Glomerular endothelial cell (primary cell): ENCODE measurements around the gene PPP2R5C. TPM values are rescaled to one million over a fixed set of nuclear protein-coding genes. Genes with fewer than 3 reads are reported as not detected.
A peak's percentile ranks its signal among the peaks of the same experiment; 100 is the strongest.
"Not testable (repeated sequence)": the region's sequence is repeated elsewhere in the genome, so short reads cannot be mapped to it uniquely, and the experiment has no call there.

Source experiments
- DNase-seq: peaks from one replicate; pipeline ENCODE4 v3.0.0-alpha.2; 2011; ENCODE audit warnings: low read depth, low spot score; ENCODE audit errors: extremely low read depth
- total RNA-seq: library from RNA; depleted of rRNA; stranded (reverse); fragments of >200 nt; gene quantifications from 2 replicates; pipeline ENCODE4 v1.2.3, GENCODE V29; 2015

The PPP2R5C gene
- total RNA-seq, 1 donor from 2014 or later: 66.9 TPM

DNA sequence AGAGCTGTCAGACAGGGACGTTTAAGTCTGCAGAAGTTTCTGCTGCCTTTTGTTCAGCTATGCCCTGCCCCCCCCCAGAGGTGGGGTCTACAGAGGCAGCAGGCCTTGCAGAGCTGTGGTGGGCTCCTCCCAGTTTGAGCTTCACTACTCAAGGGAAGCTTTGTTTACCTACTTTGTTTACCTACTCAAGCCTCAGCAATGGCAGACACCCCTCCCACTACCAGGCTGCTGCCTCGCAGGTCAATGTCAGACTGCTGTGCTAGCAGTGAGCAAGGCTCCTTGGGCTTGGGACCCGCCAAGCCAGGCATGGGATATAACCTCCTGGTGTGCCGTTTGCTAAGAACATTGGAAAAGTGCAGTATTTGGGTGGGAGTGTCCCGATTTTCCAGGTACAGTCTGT is 11.8 kb upstream of the PPP2R5C start:
- DNase-seq: not testable (repeated sequence)

DNA sequence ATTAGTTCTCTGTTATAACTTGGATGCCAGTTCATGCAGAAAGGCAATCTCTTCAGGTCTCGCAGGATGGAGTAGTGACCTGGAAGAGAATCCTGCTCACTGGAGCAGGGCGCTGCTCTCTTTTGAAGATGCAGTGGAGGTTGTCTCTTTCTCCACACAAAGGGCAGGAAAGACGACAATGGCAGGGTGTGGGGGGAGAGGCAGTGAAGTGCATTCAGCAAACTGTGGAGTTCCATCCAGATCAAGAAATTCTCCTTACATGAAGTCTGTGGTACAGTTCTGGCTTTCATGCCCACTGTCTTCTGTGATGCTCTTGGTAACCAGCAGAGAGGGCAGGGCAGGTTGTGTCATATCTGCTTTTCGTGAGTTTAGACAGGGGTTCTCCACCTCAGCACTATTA is 6.6 kb upstream of the PPP2R5C start:
- DNase-seq: no peak

DNA sequence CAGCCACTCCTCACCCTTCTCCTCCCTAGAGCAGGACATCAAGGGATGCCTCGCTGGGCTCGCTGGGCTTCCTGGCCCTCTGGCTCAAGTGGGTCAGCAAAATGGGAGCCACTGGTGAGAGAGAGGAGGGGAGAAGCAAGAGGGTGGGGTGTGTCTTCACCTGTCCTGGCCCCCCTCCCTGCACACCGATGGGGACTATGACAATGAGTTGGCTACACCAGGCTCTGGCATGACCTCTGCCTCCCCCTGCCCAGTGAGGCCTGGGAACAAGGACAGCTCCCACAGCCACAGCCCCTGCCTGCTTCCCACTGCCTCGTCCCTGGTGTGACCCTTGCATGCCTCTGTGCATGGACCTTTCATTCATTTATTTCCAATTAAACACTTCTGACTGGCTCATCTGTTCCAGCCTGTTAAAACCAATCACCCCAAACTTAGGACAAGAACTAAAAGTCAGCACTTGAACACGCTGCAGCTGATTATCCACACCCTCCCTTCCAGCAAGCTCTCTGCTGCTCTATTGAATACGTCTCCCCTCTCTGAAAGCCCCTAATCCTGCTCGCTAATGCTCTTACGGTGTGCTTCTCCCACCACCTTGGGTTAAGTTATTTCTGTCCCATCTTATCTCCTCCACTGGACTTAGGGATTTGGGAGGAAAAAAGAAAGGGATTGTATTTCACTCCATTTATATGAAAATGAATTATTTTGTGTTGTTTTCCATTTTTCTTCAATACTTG is 5.8 kb upstream of the PPP2R5C start:
- no peak for DNase-seq

DNA sequence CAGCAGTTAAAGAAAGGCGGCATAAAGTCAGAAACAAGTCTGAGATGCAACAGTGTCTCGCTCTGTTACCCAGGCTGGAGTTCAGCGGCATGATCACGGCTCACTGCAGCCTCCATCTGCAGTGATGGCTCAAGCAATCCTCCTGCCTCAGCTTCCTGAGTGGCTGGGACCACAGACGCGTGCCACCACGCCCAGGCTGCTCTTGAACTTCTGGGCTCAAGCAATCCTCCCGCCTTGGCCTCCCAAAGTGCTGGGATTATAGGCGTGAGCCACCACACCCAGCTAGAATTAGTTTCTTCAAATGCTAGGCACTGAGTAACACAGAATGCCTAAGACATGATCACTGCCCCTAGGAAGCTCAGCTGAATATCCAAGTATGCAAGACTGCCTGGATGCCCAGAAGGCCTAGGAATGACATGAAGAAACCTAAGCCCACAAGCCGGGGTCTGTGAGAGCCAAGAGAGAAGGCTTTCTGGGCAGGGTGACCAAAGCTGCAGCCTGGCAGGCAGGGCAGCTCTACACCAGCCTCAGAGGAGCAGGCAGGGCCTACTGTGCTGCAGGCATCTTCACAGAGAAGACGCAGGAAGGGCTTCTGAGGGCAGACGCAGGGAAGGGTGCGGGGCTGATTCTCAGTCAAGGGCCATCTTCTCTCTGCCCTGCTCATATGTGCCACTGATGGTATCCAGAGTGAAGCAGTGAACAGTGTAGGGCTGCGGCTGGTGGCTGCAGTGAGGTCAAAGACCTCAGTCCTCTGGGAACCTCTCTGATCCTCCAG is 4.3 kb upstream of the PPP2R5C start:
- no peak for DNase-seq

DNA sequence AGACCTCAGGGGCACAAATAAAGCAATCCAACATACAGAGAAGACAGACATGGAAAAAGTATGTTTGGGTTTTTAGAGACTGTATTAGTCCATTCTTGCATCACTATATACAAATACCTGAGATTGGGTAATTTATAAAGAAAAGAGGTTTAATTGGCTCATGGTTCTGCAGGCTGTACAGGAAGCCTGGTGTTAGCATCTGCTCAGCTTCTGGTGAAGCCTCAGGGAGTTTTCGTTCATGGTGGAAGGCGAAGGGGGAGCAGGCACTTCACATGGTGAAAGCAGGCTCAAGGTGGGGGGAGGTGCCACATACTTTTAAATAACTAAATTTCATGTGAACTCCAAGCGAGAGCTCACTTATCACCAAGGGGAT is 3.7 kb upstream of the PPP2R5C start:
- DNase-seq: no peak

DNA sequence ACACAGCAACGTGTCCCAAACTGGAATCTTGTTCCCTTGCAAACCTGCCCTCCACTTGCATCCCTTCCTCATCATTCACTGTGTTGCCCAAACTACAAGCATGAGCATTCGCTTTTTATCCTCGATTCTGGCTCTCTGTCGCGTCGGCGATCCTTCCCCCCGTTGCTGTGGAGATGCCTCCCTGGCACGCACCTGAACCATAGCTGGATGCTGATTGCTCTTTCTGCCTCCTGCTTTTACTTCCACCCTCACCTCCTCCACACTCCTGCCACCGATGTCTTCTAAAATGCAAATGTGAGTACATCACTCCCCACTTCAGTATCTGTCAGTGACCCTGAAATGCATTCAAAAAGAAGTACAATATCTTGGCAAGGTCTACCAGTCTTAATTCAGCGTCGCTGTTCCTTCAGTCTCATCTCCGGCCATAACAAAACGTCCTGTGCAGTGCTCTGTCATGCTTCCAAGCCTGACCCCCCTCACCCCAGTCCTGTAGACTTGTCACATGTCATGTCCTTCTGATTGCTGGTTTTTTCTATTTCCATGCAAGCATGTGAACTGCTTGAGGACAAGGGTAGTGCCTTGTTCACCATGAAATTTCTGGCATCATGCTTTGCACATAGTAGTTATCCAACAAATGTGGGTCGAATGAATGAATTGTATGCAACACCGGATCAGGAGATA is 2.5 kb upstream of the PPP2R5C start:
- DNase-seq: no peak

DNA sequence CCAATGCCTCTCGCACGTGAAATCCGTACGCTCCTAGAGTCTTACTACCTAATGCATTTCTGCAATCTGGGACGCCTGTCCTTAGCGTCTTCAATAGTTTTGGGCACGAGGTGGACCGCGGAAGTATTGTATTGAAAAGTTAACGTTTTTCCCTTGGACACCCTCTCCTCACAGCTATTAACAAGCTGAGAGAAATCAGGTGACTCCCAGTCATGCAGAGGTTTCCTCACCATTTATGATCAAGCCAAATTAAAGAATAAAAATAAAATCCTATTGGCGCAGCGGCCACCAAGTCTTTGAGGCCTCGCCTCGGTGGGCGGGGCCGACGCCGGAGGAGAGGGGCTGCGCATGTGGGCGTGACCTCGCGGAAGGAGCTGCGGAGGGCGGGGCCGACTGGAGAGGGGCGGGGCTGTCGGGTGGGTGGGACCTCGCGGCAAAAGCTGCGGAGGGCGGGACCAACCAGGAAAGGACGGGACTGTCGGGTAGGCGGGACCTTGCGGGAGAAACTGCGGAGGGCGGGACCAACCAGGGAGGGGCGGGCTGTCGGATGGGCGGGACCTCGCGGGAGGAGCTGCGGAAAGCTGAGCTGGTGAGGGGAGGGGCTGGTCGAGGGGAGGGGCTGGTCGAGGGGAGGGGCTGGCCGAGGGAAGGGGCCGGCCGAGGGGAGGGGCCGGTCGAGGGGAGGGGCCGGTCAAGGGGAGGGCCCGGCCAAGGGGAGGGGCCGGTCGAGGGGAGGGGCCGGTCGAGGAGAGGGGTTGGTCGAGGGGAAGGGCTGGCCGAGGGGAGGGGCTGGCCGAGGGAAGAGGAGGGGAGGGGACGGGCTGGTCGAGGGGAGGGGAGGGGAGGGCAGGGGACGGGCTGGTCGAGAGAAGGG is 1.1 kb upstream of the PPP2R5C start:
- DNase-seq: peak; percentile 55

DNA sequence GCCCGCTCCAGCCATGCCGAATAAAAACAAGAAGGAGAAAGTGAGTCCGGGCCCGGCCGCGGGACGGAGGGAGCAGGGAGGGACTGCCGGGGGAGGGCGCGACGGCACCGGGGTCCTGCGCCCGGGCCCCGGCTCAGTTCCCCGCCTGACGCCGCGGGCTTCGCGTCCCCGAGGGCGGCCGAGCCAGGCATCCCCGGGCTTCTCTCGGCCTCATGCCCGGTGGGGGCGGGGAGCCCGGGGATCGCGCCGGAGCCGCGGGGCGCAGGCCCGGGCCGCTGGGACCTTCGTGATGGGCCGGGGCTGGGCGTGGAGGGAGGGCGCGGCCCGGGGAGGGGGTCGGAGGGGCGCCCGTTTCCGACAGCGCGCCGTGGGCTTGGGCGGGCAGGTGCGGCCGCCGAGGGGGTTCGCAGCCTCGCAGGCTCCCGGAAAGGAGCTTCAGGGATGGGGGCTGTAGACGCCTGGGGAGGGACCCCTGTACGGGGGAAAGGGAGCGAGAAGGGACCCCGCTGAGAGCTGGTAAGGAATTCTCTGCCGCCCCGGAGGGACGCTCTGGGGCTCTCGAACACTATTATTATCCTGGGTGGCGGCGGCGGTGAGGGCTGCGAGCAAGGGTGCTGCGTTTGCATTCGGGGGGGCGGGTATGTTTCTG is 496 bp downstream of the PPP2R5C start:
- no peak for DNase-seq

DNA sequence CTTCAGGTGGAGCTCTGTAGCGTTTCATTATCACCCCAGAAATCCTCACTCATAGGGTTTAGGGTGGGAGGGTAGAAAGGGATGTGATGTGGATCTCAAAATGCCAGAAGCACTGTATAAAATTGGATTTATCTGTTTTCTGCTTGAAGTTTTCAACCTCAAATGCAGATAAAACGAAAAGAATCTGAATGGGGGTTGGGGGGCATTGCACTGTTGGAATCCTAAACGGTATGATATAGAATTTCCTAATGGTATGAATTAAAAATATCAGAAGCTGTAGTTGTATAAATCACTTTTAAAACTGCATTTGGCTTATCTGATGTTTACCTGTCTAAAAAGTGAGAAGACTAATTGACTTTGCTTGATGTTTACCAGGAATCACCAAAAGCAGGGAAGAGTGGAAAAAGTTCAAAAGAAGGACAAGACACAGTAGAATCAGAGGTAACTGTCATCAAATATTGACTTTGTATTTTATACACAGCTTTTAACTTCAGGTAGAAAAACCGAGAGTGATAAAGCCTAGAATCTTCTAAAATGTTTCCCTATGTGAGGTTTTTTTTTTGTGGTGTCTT is 1.1 kb downstream of the PPP2R5C start:
- no peak for DNase-seq

DNA sequence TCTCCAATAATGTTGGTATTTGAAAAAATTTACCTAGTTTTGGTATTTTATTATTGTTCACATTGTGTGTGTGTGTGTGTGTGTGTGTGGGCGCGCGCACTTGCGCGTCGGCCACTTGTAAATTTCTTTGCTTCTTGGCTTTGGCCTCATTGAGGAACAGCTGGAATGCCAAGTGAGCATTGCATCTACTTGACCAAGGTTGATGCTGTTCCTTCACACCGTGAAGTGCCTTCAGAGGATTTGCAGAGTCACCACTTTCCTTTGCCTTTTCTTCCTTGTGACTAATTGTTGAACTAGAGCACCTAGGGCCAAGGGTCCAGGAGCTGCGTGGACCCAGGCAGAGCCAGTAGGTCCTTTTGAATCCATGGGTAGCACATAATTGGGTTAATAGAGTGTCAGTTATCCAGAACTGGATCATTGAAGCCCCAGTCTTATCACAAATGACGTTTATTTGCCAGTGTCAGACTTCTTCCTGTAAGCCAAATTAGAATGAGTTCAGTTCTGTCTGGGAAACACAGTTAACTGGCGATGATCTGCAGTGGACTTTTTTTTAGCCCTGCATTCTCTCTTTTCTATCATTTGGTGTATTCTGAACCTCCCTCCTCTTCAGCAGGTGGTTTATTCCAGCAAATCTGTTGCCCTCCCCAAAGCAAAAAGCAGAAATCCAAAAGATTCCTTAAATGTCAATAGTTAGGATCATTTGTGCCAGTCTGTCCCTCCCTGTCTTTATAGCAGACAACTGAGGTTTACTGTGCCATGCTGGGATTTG is 2.6 kb downstream of the PPP2R5C start:
- no peak for DNase-seq

DNA sequence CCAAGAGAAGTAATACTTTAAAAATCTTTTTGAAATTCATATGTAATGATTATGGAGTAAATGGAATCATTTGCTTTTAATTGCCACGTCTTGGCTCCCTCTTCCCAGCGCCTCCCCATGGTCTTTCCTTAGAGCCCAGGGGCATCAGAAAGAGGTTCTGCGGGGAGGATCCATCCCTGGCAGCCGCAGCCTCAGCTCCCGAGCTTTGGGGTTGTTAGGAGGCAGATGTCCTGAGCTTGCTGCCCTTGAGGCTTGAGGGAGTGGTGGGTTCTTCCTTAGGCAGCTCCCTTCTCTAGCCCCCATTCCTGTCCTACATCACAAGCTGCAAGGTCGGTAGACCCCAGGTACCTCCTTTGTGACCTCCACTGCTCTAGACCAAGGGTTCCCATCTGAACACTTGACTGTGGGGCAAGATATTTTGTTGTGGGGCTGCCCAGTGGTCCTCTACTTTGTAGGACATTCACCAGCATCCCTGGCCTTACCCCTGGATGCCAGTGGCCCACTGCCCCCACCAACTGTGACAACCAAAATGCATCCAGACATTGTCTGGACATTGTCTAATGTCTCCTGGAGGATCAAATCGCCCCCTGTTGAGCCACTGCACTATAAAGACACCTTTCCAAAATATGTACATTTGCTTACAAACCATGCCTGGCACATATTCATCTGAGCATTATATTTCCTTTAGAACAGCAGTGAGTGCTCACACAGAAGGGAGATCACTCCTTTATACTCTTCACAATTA is 6.3 kb downstream of the PPP2R5C start:
- DNase-seq: no peak

DNA sequence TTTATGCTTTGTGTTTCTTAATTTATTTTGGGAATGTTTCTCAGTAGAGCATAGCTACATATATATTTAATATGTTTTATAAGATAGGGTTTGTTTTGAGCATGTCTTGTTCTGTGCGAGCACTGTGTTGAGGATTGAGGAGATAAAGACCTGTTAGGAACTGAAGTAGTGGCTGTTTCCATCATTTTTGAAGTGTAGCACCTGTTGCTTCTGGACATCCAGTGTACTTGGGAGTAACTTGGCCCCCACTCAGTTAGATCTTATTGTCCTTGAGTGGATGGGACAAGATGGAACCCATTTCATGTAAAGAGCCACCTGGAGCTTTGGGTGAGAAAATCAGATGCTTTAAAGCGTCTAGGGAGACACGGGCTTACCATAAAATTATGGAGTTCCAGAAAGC is 8.7 kb downstream of the PPP2R5C start:
- no peak for DNase-seq

DNA sequence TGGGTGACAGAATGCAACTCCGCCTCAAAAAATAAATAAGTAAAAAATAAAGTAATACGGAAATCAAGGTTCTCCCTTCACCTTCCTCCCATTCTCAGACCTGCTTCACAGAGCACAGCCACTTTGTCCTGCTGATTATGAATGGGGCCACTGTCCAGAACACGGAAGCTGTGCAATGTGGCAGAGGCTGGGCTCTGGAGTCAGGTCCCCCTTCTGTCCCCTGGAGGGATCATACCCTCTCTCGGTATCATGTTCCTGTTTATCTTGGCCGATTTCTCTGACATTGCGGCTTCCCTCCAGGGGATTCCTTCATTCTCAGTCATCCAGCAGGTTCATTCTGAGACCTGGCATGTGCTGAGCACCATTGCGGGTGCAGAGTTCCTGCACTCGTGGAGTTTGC is 11.3 kb downstream of the PPP2R5C start:
- no peak for DNase-seq

DNA sequence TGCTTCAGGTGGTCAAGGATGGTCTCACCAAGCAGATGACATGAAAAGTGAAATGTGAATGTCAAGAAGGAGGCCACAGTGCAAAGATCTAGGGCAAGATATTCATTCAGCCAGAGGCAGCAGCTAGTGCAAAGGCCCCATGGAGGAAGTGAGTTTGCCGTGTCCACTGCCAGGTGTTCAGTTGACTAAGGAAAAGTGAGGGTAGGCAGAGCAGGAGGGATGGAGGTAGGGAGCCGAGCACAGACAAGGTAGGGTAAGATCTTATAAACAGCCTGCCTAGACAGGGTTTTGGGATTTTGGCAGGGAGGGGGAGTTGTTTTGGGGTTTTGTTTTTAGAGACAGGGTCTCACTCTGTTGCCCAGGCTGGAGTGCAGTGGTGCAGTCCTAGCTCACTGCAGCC is 11.9 kb downstream of the PPP2R5C start:
- DNase-seq: no peak

DNA sequence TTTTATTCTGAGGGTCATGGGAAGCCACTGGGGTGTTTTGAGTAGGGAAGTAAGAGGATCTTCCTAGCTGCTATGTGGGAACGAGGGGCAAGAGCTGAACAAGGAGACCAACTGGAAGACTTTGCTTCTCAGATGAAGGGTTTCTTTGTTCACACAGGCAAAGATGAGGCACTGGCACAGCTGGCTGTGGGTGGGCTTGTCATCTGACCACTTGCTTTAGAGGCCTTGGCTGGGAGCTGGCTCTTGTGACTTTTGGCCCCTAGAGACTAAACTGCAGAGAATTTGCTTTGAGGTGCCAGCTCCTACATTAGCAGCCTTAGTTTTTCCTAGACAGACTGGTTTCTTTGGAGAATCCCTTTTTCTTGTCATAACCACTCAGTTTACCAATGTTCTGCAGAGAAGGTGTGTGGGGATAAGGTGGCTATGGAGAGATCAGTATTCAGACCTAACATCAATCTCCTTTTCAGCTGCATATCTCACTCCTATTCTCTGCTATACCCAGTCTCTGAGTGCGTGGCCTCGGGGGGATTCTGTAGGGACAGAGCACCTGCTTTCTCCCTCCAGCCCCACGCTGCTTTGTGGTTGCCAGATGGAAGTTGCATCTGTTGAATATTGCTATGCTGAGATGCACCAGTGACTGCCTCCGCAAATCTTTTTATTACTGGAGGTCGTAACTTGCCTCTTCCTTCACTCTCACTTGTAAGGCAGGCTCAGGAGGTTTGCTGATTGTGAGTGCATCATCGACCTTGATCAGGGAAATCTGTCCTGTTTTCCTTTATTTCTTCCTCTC is 12.7 kb downstream of the PPP2R5C start:
- no peak for DNase-seq

DNA sequence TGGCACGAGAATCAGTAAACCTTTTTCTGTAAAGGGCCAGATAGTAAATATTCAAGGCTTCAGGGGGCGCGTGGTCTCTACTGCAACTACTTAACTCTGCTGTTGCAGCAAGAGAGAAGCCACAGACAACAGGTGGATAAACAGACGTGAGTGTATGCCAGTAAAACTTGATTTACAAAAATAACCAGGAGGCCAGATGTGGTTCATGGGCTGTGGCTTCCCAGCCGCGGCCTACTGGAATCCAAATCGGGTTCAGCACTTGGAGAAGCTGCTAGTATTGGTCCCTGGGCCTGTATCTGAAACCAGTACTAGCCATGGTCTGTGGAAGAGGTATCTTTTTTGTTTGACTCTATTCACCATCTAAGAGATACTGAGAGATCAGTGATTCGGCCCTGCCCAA is 13.3 kb downstream of the PPP2R5C start:
- DNase-seq: no peak

DNA sequence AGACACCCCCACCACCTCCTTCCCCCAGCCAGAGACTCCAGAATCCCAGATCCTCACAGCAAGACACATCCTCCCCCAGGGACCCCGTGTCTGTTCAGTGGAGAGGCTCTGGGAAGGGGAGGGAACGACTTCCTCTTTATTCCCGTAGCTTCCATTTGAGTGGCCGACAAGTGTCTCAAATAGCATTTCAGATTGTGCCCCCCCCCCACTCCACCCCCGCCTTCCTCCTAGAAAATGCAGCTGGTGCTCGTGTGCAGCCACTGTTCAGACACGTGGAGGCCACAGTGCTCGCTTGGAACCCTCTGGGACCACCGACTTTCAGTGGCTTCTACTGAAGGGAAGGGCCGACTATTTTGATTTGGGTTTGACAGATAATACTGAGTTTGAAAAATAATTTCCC is 14.3 kb downstream of the PPP2R5C start:
- no peak for DNase-seq

DNA sequence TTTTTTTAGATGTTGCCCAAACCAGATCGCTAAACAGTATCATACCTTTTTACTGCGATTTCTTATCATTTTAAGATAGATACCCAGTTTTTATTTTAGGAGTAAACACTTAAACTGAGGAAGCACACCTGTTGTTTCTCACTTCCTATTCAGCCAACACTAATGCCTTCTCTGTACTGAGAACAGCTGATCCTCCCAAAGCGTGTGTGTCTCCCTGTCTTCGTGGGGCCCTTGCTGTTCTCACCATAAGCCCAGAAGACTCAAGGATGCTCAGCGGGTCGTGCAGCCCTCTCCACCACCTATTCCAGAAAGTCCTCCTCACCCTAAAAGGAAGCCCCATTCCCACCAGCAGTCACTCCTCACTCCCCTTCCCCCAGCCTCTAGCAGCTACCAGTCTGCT is 14.8 kb downstream of the PPP2R5C start:
- no peak for DNase-seq
